Uterus (tissue), 4 donors: ENCODE data around the gene TMEM14A. TPM values are rescaled to one million over a fixed set of nuclear protein-coding genes. Genes with fewer than 3 reads are reported as not detected.

ENCODE experiments used
- DNase-seq, 2 donors: peaks; one replicate each; pipeline ENCODE4 v3.0.0-alpha.2; 2019 to 2020
- H3K27ac ChIP-seq, 2 donors: fragments of 200-600 bp; sonication (generic); 1 replicate in 1 of 2; 2 replicates in 1 of 2; pipeline ENCODE4 v1.5.1; 2016 to 2018
- H3K27me3 ChIP-seq, 2 donors: fragments of 200-600 bp; sonication (generic); one replicate each; pipeline ENCODE4 v1.5.1; 2018 to 2019; ENCODE audit warnings: control low read depth in 1 of 2
- H3K36me3 ChIP-seq, 2 donors: fragments of 200-600 bp; sonication (generic); one replicate each; pipeline ENCODE4 v1.5.1; 2019; ENCODE audit warnings: control low read depth in 1 of 2
- H3K4me1 ChIP-seq, 2 donors: fragments of 200-600 bp; sonication (generic); one replicate each; pipeline ENCODE4 v1.5.1; 2018 to 2019; ENCODE audit warnings: control low read depth in 1 of 2
- H3K4me3 ChIP-seq, 2 donors: fragments of 200-600 bp; sonication (generic); 1 replicate in 1 of 2; 2 replicates in 1 of 2; pipeline ENCODE4 v1.5.1; 2018 to 2019; ENCODE audit warnings: mild to moderate bottlenecking in 1 of 2
- H3K9me3 ChIP-seq, 2 donors: fragments of 200-600 bp; sonication (generic); one replicate each; pipeline ENCODE4 v1.5.1; 2019; ENCODE audit warnings: control low read depth in 1 of 2
- CTCF ChIP-seq, 4 experiments: fragments of 200-600 bp in 2 of 4; fragments of 450-650 bp in 2 of 4; sonication (generic) in 2 of 4; IDR thresholded peaks; one replicate each; pipeline ENCODE4 v1.5.1; 2016 to 2019; ENCODE audit warnings: antibody characterized with exemption in 4 of 4, mild to moderate bottlenecking in 2 of 4, moderate library complexity in 1 of 4
- POLR2A ChIP-seq, 2 donors: fragments of 450-650 bp; IDR thresholded peaks; one replicate each; pipeline ENCODE4 v1.6.1; 2016; ENCODE audit warnings: antibody characterized with exemption in 2 of 2, mild to moderate bottlenecking in 1 of 2, moderate library complexity in 1 of 2
- intact Hi-C: fragments of 100-400 bp; cut with DNase I; formaldehyde crosslinking; loops from one replicate; pipeline ENCODE4 v1.15.1; 2023; ENCODE audit warnings: low total_unique reads
- total RNA-seq, 4 donors: library from RNA; depleted of rRNA in 3 of 4; stranded (reverse); fragments of >200 nt in 3 of 4; gene quantifications; one replicate each; pipeline versions ENCODE4 v1.1.0 to v1.2.4, GENCODE V29; 2014 to 2023
- donor health status: DM: yes; HTN: yes; CAD: no.

TMEM14A gene
- total RNA-seq, 4 donors from 2014 or later, result 9.5 to 65.0 (median 32.8) TPM

- Histone ChIP-seq H3K27ac (no peak overlapping the region), H3K9me3 (no peaks in the 10 kb centered on the region), H3K4me3 (no peak overlapping the region), H3K27me3 (no peaks in the 10 kb centered on the region), H3K4me1 (no peaks in the 10 kb centered on the region), H3K36me3 (no peaks in the 10 kb centered on the region)
- no peak for TF ChIP-seq CTCF (IDR thresholded peaks at IDR 0.05)
- no peak for TF ChIP-seq POLR2A (IDR thresholded peaks at IDR 0.05)
- intact Hi-C loops, result no loop called here
- no peak for DNase-seq
Observed at GRCh38 chr6:52728394-52728793, 57.5 kb downstream of the TMEM14A start.

- TF ChIP-seq POLR2A (IDR thresholded peaks at IDR 0.05) (no peak), CTCF (IDR thresholded peaks at IDR 0.05) (no peak)
- Histone ChIP-seq H3K4me3 (no peak overlapping the region), H3K9me3 (no peaks in the 10 kb centered on the region), H3K27me3 (no peaks in the 10 kb centered on the region), H3K4me1 (no peaks in the 10 kb centered on the region), H3K27ac (no peak overlapping the region), H3K36me3 (no peaks in the 10 kb centered on the region)
- no peak for DNase-seq
- intact Hi-C loops, result no loop called here
Observed at GRCh38 chr6:52729576-52729975, 58.7 kb downstream of the TMEM14A start.

GRCh38 chr6:52731719-52732118 is 60.8 kb downstream of the TMEM14A start:
- H3K27me3 ChIP-seq, result no peaks in the 10 kb centered on the region
- DNase-seq, result no peak
- intact Hi-C loops, result no loop called here
- TF ChIP-seq POLR2A (IDR thresholded peaks at IDR 0.05), result no peak
- TF ChIP-seq CTCF (IDR thresholded peaks at IDR 0.05), result no peak
- no peak overlapping the region for H3K27ac ChIP-seq
- H3K36me3 ChIP-seq, result no peaks in the 10 kb centered on the region
- H3K9me3 ChIP-seq, result no peaks in the 10 kb centered on the region
- no peak overlapping the region for H3K4me3 ChIP-seq
- H3K4me1 ChIP-seq, result no peaks in the 10 kb centered on the region

GRCh38 chr6:52733172-52733571 is 62.3 kb downstream of the TMEM14A start:
- H3K4me3 ChIP-seq, result no peak overlapping the region
- H3K27me3 ChIP-seq, result no peaks in the 10 kb centered on the region
- DNase-seq, result no peak
- no peaks in the 10 kb centered on the region for H3K4me1 ChIP-seq
- H3K9me3 ChIP-seq, result no peaks in the 10 kb centered on the region
- intact Hi-C loops, result no loop called here
- no peak overlapping the region for H3K27ac ChIP-seq
- TF ChIP-seq POLR2A (IDR thresholded peaks at IDR 0.05), result no peak
- H3K36me3 ChIP-seq, result no peaks in the 10 kb centered on the region

GRCh38 chr6:52734072-52734471 is 63.2 kb downstream of the TMEM14A start:
- intact Hi-C loops, result no loop called here
- DNase-seq, result no peak

More at GRCh38 chr6:52734072-52734471, 63.2 kb downstream of the TMEM14A start:
- no peak for TF ChIP-seq POLR2A (IDR thresholded peaks at IDR 0.05)
- TF ChIP-seq CTCF (IDR thresholded peaks at IDR 0.05), result no peak
- Histone ChIP-seq H3K4me3 (no peak overlapping the region), H3K27ac (no peak overlapping the region), H3K36me3 (no peaks in the 10 kb centered on the region), H3K4me1 (no peaks in the 10 kb centered on the region), H3K27me3 (no peaks in the 10 kb centered on the region), H3K9me3 (no peaks in the 10 kb centered on the region)
